ENCODE data around the gene MMAB.

The MMAB gene

GRCh38 chr12:109559200-109559505 lies 14.2 kb downstream of the MMAB start:
- DNase-seq (ENCODE audit: low read depth in 3 of 3), result no peak

- no peak for DNase-seq (ENCODE audit: low read depth in 3 of 3)
Measured at GRCh38 chr12:109558374-109559199, 14.7 kb downstream of the MMAB start.

- no peak for DNase-seq (ENCODE audit: low read depth in 3 of 3)
Measured at GRCh38 chr12:109557805-109558204, 15.5 kb downstream of the MMAB start.

GRCh38 chr12:109557200-109557599 lies 16.1 kb downstream of the MMAB start:
- DNase-seq (ENCODE audit: low read depth in 3 of 3), result no peak

GRCh38 chr12:109555431-109556315 lies 17.6 kb downstream of the MMAB start:
- no peak for DNase-seq (ENCODE audit: low read depth in 3 of 3)

GRCh38 chr12:109554761-109555160 lies 18.5 kb downstream of the MMAB start:
- no peak for DNase-seq (ENCODE audit: low read depth in 3 of 3)

GRCh38 chr12:109553906-109554500 lies 19.3 kb downstream of the MMAB start:
- DNase-seq (ENCODE audit: low read depth in 3 of 3), result no peak

GRCh38 chr12:109553483-109553882 lies 19.8 kb downstream of the MMAB start:
- no peak for DNase-seq (ENCODE audit: low read depth in 3 of 3)

GRCh38 chr12:109552971-109553370 lies 20.3 kb downstream of the MMAB start:
- DNase-seq (ENCODE audit: low read depth in 3 of 3), result no peak

- no peak for DNase-seq (ENCODE audit: low read depth in 3 of 3)
Measured at GRCh38 chr12:109551108-109551507, 22.2 kb downstream of the MMAB start.

- DNase-seq (ENCODE audit: low read depth in 3 of 3), result no peak
Measured at GRCh38 chr12:109550281-109550680, 23.0 kb downstream of the MMAB start.

- no peak for DNase-seq (ENCODE audit: low read depth in 3 of 3)
Measured at GRCh38 chr12:109549613-109550270, 23.6 kb downstream of the MMAB start.

GRCh38 chr12:109548258-109548657 lies 25.0 kb downstream of the MMAB start:
- no peak for DNase-seq (ENCODE audit: low read depth in 3 of 3)

- DNase-seq (ENCODE audit: low read depth in 3 of 3), result no peak
Measured at GRCh38 chr12:109547286-109547685, 26.0 kb downstream of the MMAB start.

- no peak for DNase-seq (ENCODE audit: low read depth in 3 of 3)
Measured at GRCh38 chr12:109545826-109546225, 27.5 kb downstream of the MMAB start.

GRCh38 chr12:109544955-109545531 lies 28.3 kb downstream of the MMAB start:
- DNase-seq (ENCODE audit: low read depth in 3 of 3), result no peak

GRCh38 chr12:109542876-109543275 lies 30.4 kb downstream of the MMAB start:
- no peak for DNase-seq (ENCODE audit: low read depth in 3 of 3)

GRCh38 chr12:109542014-109542413 lies 31.3 kb downstream of the MMAB start:
- no peak for DNase-seq (ENCODE audit: low read depth in 3 of 3)

GRCh38 chr12:109541413-109541726 lies 31.9 kb downstream of the MMAB start:
- no peak for DNase-seq (ENCODE audit: low read depth in 3 of 3)

GRCh38 chr12:109540526-109541412 lies 32.5 kb downstream of the MMAB start:
- DNase-seq (ENCODE audit: low read depth in 3 of 3), result no peak

- no peak for DNase-seq (ENCODE audit: low read depth in 3 of 3)
Measured at GRCh38 chr12:109539508-109539907, 33.8 kb downstream of the MMAB start.

All from stimulated activated CD4-positive, alpha-beta T cell treated with anti-CD3 and anti-CD28 coated beads, TNF-alpha, amount 100 ng/mL, for 4 hours (primary cell).